Measurements from ENCODE around the gene SIGLEC14.

The SIGLEC14 gene

DNA sequence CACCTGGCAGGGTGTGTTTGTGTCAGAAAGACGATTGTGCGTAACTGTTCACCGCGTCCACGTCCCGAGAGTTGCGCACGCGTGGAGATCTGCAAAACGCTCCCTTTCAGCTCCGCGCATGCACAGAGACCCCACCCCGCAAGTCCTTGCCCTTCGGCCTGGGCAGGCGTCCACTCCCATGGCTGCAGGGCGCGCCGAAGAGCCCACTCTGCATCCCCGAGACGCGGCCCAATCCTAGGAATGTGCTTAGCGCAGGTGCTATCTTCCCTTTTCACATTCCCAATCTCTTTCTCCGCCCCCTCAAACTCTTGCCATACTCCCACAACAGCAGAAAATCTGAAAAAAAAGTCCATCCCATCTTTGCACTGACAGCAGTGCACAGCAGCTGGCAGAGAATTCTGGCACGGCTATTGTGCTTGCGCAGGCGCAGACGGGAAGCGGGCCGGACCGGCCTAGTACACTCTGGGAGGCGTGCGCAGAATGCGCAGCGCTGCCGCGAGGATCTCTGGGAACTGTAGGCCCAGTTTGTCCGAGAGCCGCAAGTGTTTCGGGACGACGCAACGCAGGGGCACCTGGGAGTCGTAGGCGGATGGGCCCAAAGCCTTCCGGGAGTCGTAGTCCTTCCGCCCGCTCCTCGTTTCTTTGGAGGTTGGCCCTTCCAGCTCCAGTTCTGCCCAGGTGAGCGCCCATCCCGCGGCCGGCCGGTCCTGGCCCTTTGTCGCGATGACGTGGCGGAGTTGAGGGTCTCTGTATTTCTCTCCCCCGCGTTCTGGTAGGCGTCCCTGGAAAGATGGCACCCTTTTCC lies 52.5 kb downstream of the SIGLEC14 start (continued):
- 0 out of 2 replicates have a peak, but pooled peaks have one; percentile 12 for TF ChIP-seq ZNF629 (tag by site-specific recombination; IDR thresholded peaks at IDR 0.05)
- TF ChIP-seq GLI2 (tag by site-specific recombination; IDR thresholded peaks at IDR 0.05; ENCODE audit: borderline replicate concordance, low read depth): no peak
- no peak for TF ChIP-seq ZNF248 (tag by site-specific recombination; IDR thresholded peaks at IDR 0.05)
- TF ChIP-seq, protein P1, sequence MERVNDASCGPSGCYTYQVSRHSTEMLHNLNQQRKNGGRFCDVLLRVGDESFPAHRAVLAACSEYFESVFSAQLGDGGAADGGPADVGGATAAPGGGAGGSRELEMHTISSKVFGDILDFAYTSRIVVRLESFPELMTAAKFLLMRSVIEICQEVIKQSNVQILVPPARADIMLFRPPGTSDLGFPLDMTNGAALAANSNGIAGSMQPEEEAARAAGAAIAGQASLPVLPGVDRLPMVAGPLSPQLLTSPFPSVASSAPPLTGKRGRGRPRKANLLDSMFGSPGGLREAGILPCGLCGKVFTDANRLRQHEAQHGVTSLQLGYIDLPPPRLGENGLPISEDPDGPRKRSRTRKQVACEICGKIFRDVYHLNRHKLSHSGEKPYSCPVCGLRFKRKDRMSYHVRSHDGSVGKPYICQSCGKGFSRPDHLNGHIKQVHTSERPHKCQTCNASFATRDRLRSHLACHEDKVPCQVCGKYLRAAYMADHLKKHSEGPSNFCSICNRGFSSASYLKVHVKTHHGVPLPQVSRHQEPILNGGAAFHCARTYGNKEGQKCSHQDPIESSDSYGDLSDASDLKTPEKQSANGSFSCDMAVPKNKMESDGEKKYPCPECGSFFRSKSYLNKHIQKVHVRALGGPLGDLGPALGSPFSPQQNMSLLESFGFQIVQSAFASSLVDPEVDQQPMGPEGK (tag by site-specific recombination; IDR thresholded peaks at IDR 0.05): peak; percentile 40; the same call in 1 of the 2 replicates
- TF ChIP-seq, protein P2, sequence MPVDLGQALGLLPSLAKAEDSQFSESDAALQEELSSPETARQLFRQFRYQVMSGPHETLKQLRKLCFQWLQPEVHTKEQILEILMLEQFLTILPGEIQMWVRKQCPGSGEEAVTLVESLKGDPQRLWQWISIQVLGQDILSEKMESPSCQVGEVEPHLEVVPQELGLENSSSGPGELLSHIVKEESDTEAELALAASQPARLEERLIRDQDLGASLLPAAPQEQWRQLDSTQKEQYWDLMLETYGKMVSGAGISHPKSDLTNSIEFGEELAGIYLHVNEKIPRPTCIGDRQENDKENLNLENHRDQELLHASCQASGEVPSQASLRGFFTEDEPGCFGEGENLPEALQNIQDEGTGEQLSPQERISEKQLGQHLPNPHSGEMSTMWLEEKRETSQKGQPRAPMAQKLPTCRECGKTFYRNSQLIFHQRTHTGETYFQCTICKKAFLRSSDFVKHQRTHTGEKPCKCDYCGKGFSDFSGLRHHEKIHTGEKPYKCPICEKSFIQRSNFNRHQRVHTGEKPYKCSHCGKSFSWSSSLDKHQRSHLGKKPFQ (tag by site-specific recombination; IDR thresholded peaks at IDR 0.05): no peak
- peak; percentile 57; the same call in 1 of the 2 replicates for TF ChIP-seq KLF10 (tag by site-specific recombination; IDR thresholded peaks at IDR 0.05)
- no peak for TF ChIP-seq TCF7L2 (IDR thresholded peaks at IDR 0.05; ENCODE audit: borderline replicate concordance, low read depth, low read length)
- TF ChIP-seq RBAK (tag by site-specific recombination; IDR thresholded peaks at IDR 0.05): no peak
- 0 out of 2 replicates have a peak, but pooled peaks have one; percentile 19 for TF ChIP-seq ZFP69B (tag by site-specific recombination; IDR thresholded peaks at IDR 0.05)
- TF ChIP-seq BCL11B (tag by site-specific recombination; IDR thresholded peaks at IDR 0.05; ENCODE audit: low read depth): no peak
- no peak for TF ChIP-seq ZNF366 (tag by site-specific recombination; conservative IDR thresholded peaks at IDR 0.05)
- no peak for TF ChIP-seq ZNF391 (tag by site-specific recombination; IDR thresholded peaks at IDR 0.05; ENCODE audit: borderline replicate concordance, low read depth)
- TF ChIP-seq, protein P3, sequence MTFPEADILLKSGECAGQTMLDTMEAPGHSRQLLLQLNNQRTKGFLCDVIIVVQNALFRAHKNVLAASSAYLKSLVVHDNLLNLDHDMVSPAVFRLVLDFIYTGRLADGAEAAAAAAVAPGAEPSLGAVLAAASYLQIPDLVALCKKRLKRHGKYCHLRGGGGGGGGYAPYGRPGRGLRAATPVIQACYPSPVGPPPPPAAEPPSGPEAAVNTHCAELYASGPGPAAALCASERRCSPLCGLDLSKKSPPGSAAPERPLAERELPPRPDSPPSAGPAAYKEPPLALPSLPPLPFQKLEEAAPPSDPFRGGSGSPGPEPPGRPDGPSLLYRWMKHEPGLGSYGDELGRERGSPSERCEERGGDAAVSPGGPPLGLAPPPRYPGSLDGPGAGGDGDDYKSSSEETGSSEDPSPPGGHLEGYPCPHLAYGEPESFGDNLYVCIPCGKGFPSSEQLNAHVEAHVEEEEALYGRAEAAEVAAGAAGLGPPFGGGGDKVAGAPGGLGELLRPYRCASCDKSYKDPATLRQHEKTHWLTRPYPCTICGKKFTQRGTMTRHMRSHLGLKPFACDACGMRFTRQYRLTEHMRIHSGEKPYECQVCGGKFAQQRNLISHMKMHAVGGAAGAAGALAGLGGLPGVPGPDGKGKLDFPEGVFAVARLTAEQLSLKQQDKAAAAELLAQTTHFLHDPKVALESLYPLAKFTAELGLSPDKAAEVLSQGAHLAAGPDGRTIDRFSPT (tag by site-specific recombination; IDR thresholded peaks at IDR 0.05): peak; percentile 40
- TF ChIP-seq ZFP37 (tag by site-specific recombination; IDR thresholded peaks at IDR 0.05): peak; percentile 53; the same call in 1 of the 2 replicates
- TF ChIP-seq, protein P4, sequence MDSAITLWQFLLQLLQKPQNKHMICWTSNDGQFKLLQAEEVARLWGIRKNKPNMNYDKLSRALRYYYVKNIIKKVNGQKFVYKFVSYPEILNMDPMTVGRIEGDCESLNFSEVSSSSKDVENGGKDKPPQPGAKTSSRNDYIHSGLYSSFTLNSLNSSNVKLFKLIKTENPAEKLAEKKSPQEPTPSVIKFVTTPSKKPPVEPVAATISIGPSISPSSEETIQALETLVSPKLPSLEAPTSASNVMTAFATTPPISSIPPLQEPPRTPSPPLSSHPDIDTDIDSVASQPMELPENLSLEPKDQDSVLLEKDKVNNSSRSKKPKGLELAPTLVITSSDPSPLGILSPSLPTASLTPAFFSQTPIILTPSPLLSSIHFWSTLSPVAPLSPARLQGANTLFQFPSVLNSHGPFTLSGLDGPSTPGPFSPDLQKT (IDR thresholded peaks at IDR 0.05; ENCODE audit: borderline replicate concordance, low read depth, low read length): no peak
- TF ChIP-seq ZNF37A (tag by site-specific recombination; IDR thresholded peaks at IDR 0.05): no peak
- TF ChIP-seq HOXD13 (CRISPR knock-in tag; IDR thresholded peaks at IDR 0.05; ENCODE audit: borderline replicate concordance): no peak
- TF ChIP-seq ZNF133 (tag by site-specific recombination; IDR thresholded peaks at IDR 0.05): 0 out of 2 replicates have a peak, but pooled peaks have one; percentile 11
- no peak for TF ChIP-seq ZNF747 (tag by site-specific recombination; IDR thresholded peaks at IDR 0.05)
- peak; percentile 65 for TF ChIP-seq KLF1 (tag by site-specific recombination; IDR thresholded peaks at IDR 0.05)
- no peak for TF ChIP-seq ZNF138 (tag by site-specific recombination; IDR thresholded peaks at IDR 0.05; ENCODE audit: borderline replicate concordance)
- TF ChIP-seq, protein P5, sequence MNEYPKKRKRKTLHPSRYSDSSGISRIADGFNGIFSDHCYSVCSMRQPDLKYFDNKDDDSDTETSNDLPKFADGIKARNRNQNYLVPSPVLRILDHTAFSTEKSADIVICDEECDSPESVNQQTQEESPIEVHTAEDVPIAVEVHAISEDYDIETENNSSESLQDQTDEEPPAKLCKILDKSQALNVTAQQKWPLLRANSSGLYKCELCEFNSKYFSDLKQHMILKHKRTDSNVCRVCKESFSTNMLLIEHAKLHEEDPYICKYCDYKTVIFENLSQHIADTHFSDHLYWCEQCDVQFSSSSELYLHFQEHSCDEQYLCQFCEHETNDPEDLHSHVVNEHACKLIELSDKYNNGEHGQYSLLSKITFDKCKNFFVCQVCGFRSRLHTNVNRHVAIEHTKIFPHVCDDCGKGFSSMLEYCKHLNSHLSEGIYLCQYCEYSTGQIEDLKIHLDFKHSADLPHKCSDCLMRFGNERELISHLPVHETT (tag by site-specific recombination; IDR thresholded peaks at IDR 0.05): no peak
- TF ChIP-seq ZNF175 (tag by site-specific recombination; IDR thresholded peaks at IDR 0.05): no peak
- no peak for TF ChIP-seq ZBTB1 (tag by site-specific recombination; IDR thresholded peaks at IDR 0.05)
- no peak for TF ChIP-seq ZNF707 (tag by site-specific recombination; IDR thresholded peaks at IDR 0.05)
- TF ChIP-seq ZNF626 (tag by site-specific recombination; IDR thresholded peaks at IDR 0.05): no peak
- no peak for TF ChIP-seq ZNF302 (tag by site-specific recombination; IDR thresholded peaks at IDR 0.05; ENCODE audit: low read depth)
- no peak for TF ChIP-seq ZNF350 (tag by site-specific recombination; IDR thresholded peaks at IDR 0.05)
- no peak for TF ChIP-seq ZNF654 (tag by site-specific recombination; IDR thresholded peaks at IDR 0.05; ENCODE audit: low read depth)
- no peak for TF ChIP-seq ZNF777 (tag by site-specific recombination; IDR thresholded peaks at IDR 0.05; ENCODE audit: borderline replicate concordance)
- TF ChIP-seq ZNF785 (tag by site-specific recombination; IDR thresholded peaks at IDR 0.05): no peak
- TF ChIP-seq ZNF549 (tag by site-specific recombination; IDR thresholded peaks at IDR 0.05): no peak

All from HEK293 (cell line).